A549 (cell line): ENCODE measurements around the gene LECT2. TPM values are rescaled to one million over a fixed set of nuclear protein-coding genes. Genes with fewer than 3 reads are reported as not detected.

ENCODE experiments used
- ATAC-seq, 2 experiments: fragments of 200-7000 bp in 1 of 2; fragments of >200 bp in 1 of 2; cut with Nextera tagmentation in 1 of 2; cut with Tn5 transposase in 1 of 2; 3 replicates each; pipeline versions ENCODE4 v1.8.0 to v1.9.1; 2018 to 2020; ENCODE audit warnings: mild to moderate bottlenecking in 1 of 2, moderate library complexity in 1 of 2
- CTCF ChIA-PET: fragments of 300-600 bp; sonication (Branson Sonifier 250); formaldehyde crosslinking; extraction: SDS; loops from one replicate; lab custom pipeline; 2021; ENCODE audit warnings: antibody characterized with exemption, inconsistent platforms; lab: Yijun Ruan, JAX
- POLR2A ChIA-PET: fragments of 350-600 bp; formaldehyde crosslinking; extraction: SDS; loops from one replicate; lab custom pipeline; 2021; ENCODE audit warnings: antibody characterized with exemption, inconsistent platforms; lab: Yijun Ruan, JAX
- DNase-seq, 2 experiments: peaks; one replicate each; pipeline versions ENCODE4 v3.0.0 to v3.0.0-alpha.2; 2011 to 2016; ENCODE audit warnings: low read depth in 1 of 2, low spot score in 1 of 2
- FAIRE-seq: peaks from 2 replicates; lab custom pipeline; 2011; peaks lifted over from hg19 to GRCh38; lab: Jason Lieb, UNC
- H3K27ac ChIP-seq, 2 experiments: fragments of >200 bp; sonication (Bioruptor Twin); formaldehyde crosslinking; 3 replicates each; pipeline ENCODE4 v1.5.1; 2016 to 2017
- H3K4me1 ChIP-seq: fragments of >200 bp; sonication (Bioruptor Twin); formaldehyde crosslinking; 3 replicates; pipeline ENCODE4 v1.6.1; 2016
- H3K4me2 ChIP-seq: fragments of >200 bp; sonication (Bioruptor Twin); formaldehyde crosslinking; 3 replicates; pipeline ENCODE4 v1.6.1; 2016
- H3K4me3 ChIP-seq: fragments of >200 bp; sonication (Bioruptor Twin); formaldehyde crosslinking; 3 replicates; pipeline ENCODE4 v1.5.1; 2016
- H3K9me3 ChIP-seq: fragments of >200 bp; sonication (Bioruptor Twin); formaldehyde crosslinking; 3 replicates; pipeline ENCODE4 v1.6.1; 2016
- BHLHE40 ChIP-seq: IDR thresholded peaks from 2 replicates; pipeline ENCODE4 v1.6.1; 2012; ENCODE audit warnings: low read depth, low read length, inconsistent platforms
- CHD4 ChIP-seq: fragments of 200-600 bp; sonication (generic); IDR thresholded peaks from 2 replicates; pipeline ENCODE4 v1.6.1; 2016; ENCODE audit warnings: antibody characterized with exemption, mild to moderate bottlenecking, borderline replicate concordance
- ESRRA ChIP-seq: fragments of 150-350 bp; IDR thresholded peaks from 2 replicates; pipeline ENCODE4 v1.6.1; 2014; ENCODE audit warnings: mild to moderate bottlenecking, low read length, borderline replicate concordance
- FOXS1 ChIP-seq: fragments of 250-450 bp; sonication (Bioruptor Pico); IDR thresholded peaks from 2 replicates; pipeline ENCODE4 v1.5.0; 2020; ENCODE audit warnings: mild to moderate bottlenecking, moderate library complexity
- HMGXB4 ChIP-seq: fragments of 250-450 bp; sonication (Bioruptor Pico); IDR thresholded peaks from 2 replicates; pipeline ENCODE4 v1.5.0; 2021; ENCODE audit warnings: mild to moderate bottlenecking, moderate library complexity, borderline replicate concordance
- HOXB13 ChIP-seq: fragments of 250-450 bp; sonication (Bioruptor Pico); IDR thresholded peaks from 2 replicates; pipeline ENCODE4 v1.5.0; 2020; ENCODE audit warnings: low read depth, mild to moderate bottlenecking, moderate library complexity
- HOXB5 ChIP-seq: fragments of 250-450 bp; sonication (Bioruptor Pico); IDR thresholded peaks from 2 replicates; pipeline ENCODE4 v1.5.0; 2020; ENCODE audit warnings: mild to moderate bottlenecking, moderate library complexity
- JUN ChIP-seq, 2 experiments: fragments of >200 bp; sonication (Bioruptor Twin); formaldehyde crosslinking; IDR thresholded peaks; 2 replicates in 1 of 2; 3 replicates in 1 of 2; pipeline ENCODE4 v1.6.1; 2016 to 2017
- KDM5A ChIP-seq: fragments of 200-600 bp; sonication (generic); IDR thresholded peaks from 2 replicates; pipeline ENCODE4 v1.6.1; 2016; ENCODE audit warnings: antibody characterized with exemption, mild to moderate bottlenecking
- MAZ ChIP-seq: fragments of 150-350 bp; IDR thresholded peaks from 2 replicates; pipeline ENCODE4 v1.6.1; 2014; ENCODE audit warnings: antibody characterized with exemption, low read depth, low read length, borderline replicate concordance
- NFE2L2 ChIP-seq: fragments of 150-350 bp; conservative IDR thresholded peaks from 2 replicates; pipeline ENCODE4 v1.6.1; 2014; ENCODE audit warnings: low read length
- NR3C1 ChIP-seq: fragments of >200 bp; sonication (Bioruptor Twin); formaldehyde crosslinking; IDR thresholded peaks from 3 replicates; pipeline ENCODE4 v1.6.1; 2017
- PHF8 ChIP-seq: fragments of 200-600 bp; sonication (generic); IDR thresholded peaks from 2 replicates; pipeline ENCODE4 v1.6.1; 2016; ENCODE audit warnings: low read depth, mild to moderate bottlenecking, antibody characterized with exemption, moderate library complexity, borderline replicate concordance
- POLR2AphosphoS2 ChIP-seq: conservative IDR thresholded peaks from 2 replicates; pipeline ENCODE4 v1.6.1; 2012; ENCODE audit warnings: low read length, improper control_type of control experiment, inconsistent platforms
- RNF2 ChIP-seq: fragments of 200-600 bp; sonication (generic); IDR thresholded peaks from 2 replicates; pipeline ENCODE4 v1.6.1; 2016; ENCODE audit warnings: low read depth, mild to moderate bottlenecking, antibody characterized with exemption, moderate library complexity, borderline replicate concordance
- SREBF2 ChIP-seq: fragments of 450-650 bp; IDR thresholded peaks from 2 replicates; pipeline ENCODE4 v1.6.1; 2014; ENCODE audit warnings: mild to moderate bottlenecking, moderate library complexity
- TFCP2L1 ChIP-seq: fragments of 250-450 bp; sonication (Bioruptor Pico); IDR thresholded peaks from 2 replicates; pipeline ENCODE4 v1.5.0; 2021; ENCODE audit warnings: mild to moderate bottlenecking
- ZNF302 ChIP-seq: fragments of 250-450 bp; sonication (Bioruptor Pico); IDR thresholded peaks from 2 replicates; pipeline ENCODE4 v1.9.0; 2021; ENCODE audit warnings: inconsistent platforms, mild to moderate bottlenecking, moderate library complexity
- WGBS: methylation state at CpG from one replicate; pipeline ENCODE4 v1.1.6; 2017; ENCODE audit errors: missing lambda C conversion rate; 5-methylcytosine and 5-hydroxymethylcytosine counted together
- polyA plus RNA-seq, 4 experiments: library from polyadenylated mRNA; depleted of rRNA in 3 of 4; stranded (reverse); fragments of >200 nt; fragmentation: RNase III in 1 of 4; extraction: RNeasy Plus Mini Kit Qiagen cat#74134 plus additional on column Dnase treatment in 1 of 4; gene quantifications; 2 replicates in 3 of 4; 3 replicates in 1 of 4; pipeline ENCODE4 v1.2.3, GENCODE V29; 2011 to 2017
- TF ChIP-seq, protein P1 (sequence below): IDR thresholded peaks from 2 replicates; pipeline ENCODE4 v1.6.1; 2012
- TF ChIP-seq, protein P2 (sequence below): fragments of >200 bp; sonication (Bioruptor Twin); formaldehyde crosslinking; IDR thresholded peaks from 2 replicates; pipeline ENCODE4 v1.6.1; 2016
- TF ChIP-seq, protein P3 (sequence below): IDR thresholded peaks from 2 replicates; pipeline ENCODE4 v1.6.1; 2012
- TF ChIP-seq, protein P4 (sequence below): fragments of 450-650 bp; IDR thresholded peaks from 2 replicates; pipeline ENCODE4 v1.6.1; 2014; ENCODE audit warnings: antibody characterized with exemption

The LECT2 gene
- polyA plus RNA-seq, 2 of the 4 experiments (the other 2 are of a cell fraction) = not detected

- TF ChIP-seq SREBF2 (no peak), PHF8 (no peak), JUN (IDR thresholded peaks at IDR 0.05) (no peak), TFCP2L1 (CRISPR knock-in tag) (no peak), NFE2L2 (no peak), MAZ (no peak)
Measured at GRCh38 chr5:135942202-135942771, 12.5 kb downstream of the LECT2 start (continued).

DNA sequence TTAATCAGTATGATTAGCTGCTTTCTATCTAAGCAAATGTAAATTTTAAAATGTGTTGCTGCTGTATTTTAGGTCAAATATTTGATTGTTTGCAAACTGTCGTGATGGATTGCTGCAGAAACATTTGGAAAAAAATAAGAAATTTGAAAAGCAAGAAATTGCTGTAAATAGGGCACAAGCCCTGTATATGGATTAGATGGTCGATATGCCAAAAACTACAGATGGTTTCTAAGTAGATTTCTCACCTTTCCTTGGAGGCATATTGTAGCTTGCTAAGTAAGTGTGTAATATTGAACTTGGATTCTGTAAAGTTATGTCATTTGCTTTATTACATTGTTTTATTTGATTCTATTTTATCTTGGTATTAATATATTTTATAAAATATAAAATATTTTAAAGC is 13.1 kb downstream of the LECT2 start:
- no peak for ATAC-seq
- H3K27ac ChIP-seq = no peak overlapping the region
- H3K4me1 ChIP-seq = peaks cover 15% of the 10 kb centered on the region
- H3K4me3 ChIP-seq = no peak overlapping the region
- H3K9me3 ChIP-seq = no peaks in the 10 kb centered on the region
- POLR2A ChIA-PET = no interaction called here
- no peak for FAIRE-seq
- 65% methylated on average over 2 of the region's 2 CpGs for WGBS
- no peak overlapping the region for H3K4me2 ChIP-seq
- DNase-seq = no peak
- TF ChIP-seq, protein P1, sequence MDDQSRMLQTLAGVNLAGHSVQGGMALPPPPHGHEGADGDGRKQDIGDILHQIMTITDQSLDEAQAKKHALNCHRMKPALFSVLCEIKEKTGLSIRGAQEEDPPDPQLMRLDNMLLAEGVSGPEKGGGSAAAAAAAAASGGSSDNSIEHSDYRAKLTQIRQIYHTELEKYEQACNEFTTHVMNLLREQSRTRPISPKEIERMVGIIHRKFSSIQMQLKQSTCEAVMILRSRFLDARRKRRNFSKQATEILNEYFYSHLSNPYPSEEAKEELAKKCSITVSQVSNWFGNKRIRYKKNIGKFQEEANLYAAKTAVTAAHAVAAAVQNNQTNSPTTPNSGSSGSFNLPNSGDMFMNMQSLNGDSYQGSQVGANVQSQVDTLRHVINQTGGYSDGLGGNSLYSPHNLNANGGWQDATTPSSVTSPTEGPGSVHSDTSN = no peak
- TF ChIP-seq SREBF2 = no peak
- no peak for TF ChIP-seq HOXB13
- TF ChIP-seq ZNF302 (CRISPR knock-in tag) = no peak
- TF ChIP-seq KDM5A = no peak
- no peak for TF ChIP-seq BHLHE40
- TF ChIP-seq, protein P2, sequence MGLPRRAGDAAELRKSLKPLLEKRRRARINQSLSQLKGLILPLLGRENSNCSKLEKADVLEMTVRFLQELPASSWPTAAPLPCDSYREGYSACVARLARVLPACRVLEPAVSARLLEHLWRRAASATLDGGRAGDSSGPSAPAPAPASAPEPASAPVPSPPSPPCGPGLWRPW = no peak
- TF ChIP-seq HMGXB4 = no peak
- no peak for TF ChIP-seq CHD4
- TF ChIP-seq HOXB5 (CRISPR knock-in tag) = no peak
- TF ChIP-seq, protein P3, sequence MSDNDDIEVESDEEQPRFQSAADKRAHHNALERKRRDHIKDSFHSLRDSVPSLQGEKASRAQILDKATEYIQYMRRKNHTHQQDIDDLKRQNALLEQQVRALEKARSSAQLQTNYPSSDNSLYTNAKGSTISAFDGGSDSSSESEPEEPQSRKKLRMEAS = no peak
- no peak for TF ChIP-seq FOXS1
- TF ChIP-seq, protein P4, sequence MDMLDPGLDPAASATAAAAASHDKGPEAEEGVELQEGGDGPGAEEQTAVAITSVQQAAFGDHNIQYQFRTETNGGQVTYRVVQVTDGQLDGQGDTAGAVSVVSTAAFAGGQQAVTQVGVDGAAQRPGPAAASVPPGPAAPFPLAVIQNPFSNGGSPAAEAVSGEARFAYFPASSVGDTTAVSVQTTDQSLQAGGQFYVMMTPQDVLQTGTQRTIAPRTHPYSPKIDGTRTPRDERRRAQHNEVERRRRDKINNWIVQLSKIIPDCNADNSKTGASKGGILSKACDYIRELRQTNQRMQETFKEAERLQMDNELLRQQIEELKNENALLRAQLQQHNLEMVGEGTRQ = no peak
- TF ChIP-seq POLR2AphosphoS2 = no peak
- TF ChIP-seq RNF2 = no peak
- TF ChIP-seq ESRRA = no peak
- no peak for TF ChIP-seq NR3C1
- CTCF ChIA-PET = interaction anchor here (0.7 to 2.7 kb wide), 5 partner anchors 11 to 140 kb away, joined by 3 to 12 read pairs (median 4); no protein-coding TSS in a partner anchor
